ENCODE measurements around the gene PCSK5. TPM values are rescaled to one million over a fixed set of nuclear protein-coding genes. Genes with fewer than 3 reads are reported as not detected.

PCSK5 gene
- total RNA-seq, 1 donor from 2014 or later = 18.3 TPM

DNA sequence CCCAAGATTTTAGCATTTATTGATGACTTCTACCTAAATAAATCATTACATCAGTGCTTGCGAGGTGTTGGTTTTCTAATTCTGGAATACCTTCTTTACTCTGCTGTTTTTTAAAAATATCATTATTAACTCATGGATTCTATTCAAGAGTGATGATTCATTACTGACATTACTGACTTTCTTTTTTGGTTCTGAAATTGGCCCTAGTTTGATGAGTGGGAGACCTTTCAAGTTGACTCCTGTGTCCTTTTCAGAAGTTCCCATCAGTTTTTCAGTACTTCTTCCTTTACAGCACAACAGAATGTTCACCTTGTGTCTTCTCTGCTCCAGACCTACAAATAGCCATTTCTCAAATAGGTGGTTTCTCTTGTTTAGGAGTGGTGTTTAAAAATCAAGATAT, 114.1 kb downstream of the PCSK5 start:
- no peaks in the 10 kb centered on the region for H3K4me1 Mint-ChIP-seq (ENCODE audit: unreplicated experiment)
- H3K27ac Mint-ChIP-seq (ENCODE audit: unreplicated experiment) = no peak overlapping the region
- no peaks in the 10 kb centered on the region for H3K9me3 Mint-ChIP-seq (ENCODE audit: unreplicated experiment)
- H3K36me3 Mint-ChIP-seq (ENCODE audit: unreplicated experiment) = peaks cover 3% of the 10 kb centered on the region
- H3K4me3 Mint-ChIP-seq (ENCODE audit: unreplicated experiment) = no peak overlapping the region
- DNase-seq (ENCODE audit: extremely low spot score, unreplicated experiment) = no peak
- TF ChIP-seq, protein P1, sequence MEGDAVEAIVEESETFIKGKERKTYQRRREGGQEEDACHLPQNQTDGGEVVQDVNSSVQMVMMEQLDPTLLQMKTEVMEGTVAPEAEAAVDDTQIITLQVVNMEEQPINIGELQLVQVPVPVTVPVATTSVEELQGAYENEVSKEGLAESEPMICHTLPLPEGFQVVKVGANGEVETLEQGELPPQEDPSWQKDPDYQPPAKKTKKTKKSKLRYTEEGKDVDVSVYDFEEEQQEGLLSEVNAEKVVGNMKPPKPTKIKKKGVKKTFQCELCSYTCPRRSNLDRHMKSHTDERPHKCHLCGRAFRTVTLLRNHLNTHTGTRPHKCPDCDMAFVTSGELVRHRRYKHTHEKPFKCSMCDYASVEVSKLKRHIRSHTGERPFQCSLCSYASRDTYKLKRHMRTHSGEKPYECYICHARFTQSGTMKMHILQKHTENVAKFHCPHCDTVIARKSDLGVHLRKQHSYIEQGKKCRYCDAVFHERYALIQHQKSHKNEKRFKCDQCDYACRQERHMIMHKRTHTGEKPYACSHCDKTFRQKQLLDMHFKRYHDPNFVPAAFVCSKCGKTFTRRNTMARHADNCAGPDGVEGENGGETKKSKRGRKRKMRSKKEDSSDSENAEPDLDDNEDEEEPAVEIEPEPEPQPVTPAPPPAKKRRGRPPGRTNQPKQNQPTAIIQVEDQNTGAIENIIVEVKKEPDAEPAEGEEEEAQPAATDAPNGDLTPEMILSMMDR (IDR thresholded peaks at IDR 0.05) = no peak
- no peaks in the 10 kb centered on the region for H3K27me3 Mint-ChIP-seq (ENCODE audit: unreplicated experiment)

DNA sequence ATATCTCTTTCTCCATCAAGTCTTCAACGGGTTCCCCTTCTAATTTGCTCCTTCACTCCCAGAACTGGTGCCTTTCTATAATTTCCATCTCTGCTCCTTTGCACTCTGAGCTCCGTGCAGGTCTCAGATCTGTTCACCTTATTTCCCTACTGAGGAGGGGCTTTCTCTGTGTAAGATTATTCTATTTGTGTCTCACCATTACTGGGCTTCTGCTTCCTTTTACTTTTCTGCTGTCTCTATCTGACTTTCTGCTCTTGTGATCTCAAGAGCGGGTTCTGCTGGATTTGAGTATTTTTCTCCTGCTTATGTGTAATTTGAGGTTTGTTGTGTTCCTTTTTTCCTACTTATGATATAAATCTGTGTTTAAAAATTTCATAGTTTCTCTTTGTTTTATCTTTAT, 117.5 kb downstream of the PCSK5 start:
- no peak overlapping the region for H3K4me3 Mint-ChIP-seq (ENCODE audit: unreplicated experiment)
- H3K4me1 Mint-ChIP-seq (ENCODE audit: unreplicated experiment) = peaks cover 15% of the 10 kb centered on the region
- H3K27ac Mint-ChIP-seq (ENCODE audit: unreplicated experiment) = no peak overlapping the region

DNA sequence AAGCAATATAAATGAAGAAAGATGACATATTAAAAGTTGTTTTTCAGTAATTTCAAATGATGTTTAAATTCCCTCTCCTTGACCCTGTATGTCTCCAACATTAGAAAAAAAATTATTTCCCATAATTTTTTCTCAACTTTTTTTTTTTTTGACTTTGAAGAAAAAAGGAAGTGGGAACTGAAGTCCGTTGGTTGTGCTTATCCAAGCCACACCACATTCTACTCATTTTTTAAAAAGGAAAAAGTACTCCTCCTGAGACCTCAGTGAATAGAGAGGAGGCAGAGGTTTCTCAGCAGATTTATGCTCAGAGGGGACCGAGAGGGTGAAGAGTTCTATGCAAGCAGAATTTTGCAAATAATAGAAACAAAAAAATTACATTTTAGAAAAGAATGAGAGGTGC, 123.3 kb downstream of the PCSK5 start:
- Mint-ChIP-seq H3K9me3 (ENCODE audit: unreplicated experiment) (no peaks in the 10 kb centered on the region), H3K27me3 (ENCODE audit: unreplicated experiment) (no peaks in the 10 kb centered on the region), H3K4me1 (ENCODE audit: unreplicated experiment) (peaks cover 15% of the 10 kb centered on the region), H3K4me3 (ENCODE audit: unreplicated experiment) (no peak overlapping the region), H3K27ac (ENCODE audit: unreplicated experiment) (no peak overlapping the region), H3K36me3 (ENCODE audit: unreplicated experiment) (no peaks in the 10 kb centered on the region)
- TF ChIP-seq, protein P1 (IDR thresholded peaks at IDR 0.05) = no peak
- DNase-seq (ENCODE audit: extremely low spot score, unreplicated experiment) = no peak

More for the DNA sequence above, 117.5 kb downstream of the PCSK5 start:
- H3K9me3 Mint-ChIP-seq (ENCODE audit: unreplicated experiment) = no peaks in the 10 kb centered on the region
- TF ChIP-seq, protein P1 (IDR thresholded peaks at IDR 0.05) = no peak
- DNase-seq (ENCODE audit: extremely low spot score, unreplicated experiment) = no peak
- no peaks in the 10 kb centered on the region for H3K27me3 Mint-ChIP-seq (ENCODE audit: unreplicated experiment)
- peaks cover 3% of the 10 kb centered on the region for H3K36me3 Mint-ChIP-seq (ENCODE audit: unreplicated experiment)

DNA sequence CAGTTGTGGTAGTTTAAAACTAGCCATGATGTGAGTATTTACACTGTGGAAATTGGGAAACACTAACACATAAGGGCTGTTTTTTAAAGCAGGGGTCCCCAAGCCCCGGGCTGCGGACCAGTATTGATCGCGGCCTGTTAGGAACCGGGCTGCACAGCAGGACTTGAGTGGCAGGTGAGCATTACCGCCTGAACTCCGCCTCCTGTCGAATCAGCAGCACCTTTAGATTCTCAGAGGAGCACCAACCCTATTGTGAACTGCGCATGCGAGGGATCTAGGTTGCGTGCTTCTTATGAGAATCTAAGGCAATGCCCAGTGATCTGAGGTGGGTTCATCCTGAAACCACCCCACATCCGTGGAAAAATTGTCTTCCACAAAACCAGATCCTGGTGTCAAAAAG, 127.8 kb downstream of the PCSK5 start:
- DNase-seq (ENCODE audit: extremely low spot score, unreplicated experiment) = no peak
- Mint-ChIP-seq H3K4me3 (ENCODE audit: unreplicated experiment) (no peak overlapping the region), H3K9me3 (ENCODE audit: unreplicated experiment) (no peaks in the 10 kb centered on the region), H3K27me3 (ENCODE audit: unreplicated experiment) (no peaks in the 10 kb centered on the region), H3K36me3 (ENCODE audit: unreplicated experiment) (no peaks in the 10 kb centered on the region), H3K27ac (ENCODE audit: unreplicated experiment) (no peak overlapping the region), H3K4me1 (ENCODE audit: unreplicated experiment) (no peaks in the 10 kb centered on the region)
- TF ChIP-seq, protein P1 (IDR thresholded peaks at IDR 0.05) = no peak

DNA sequence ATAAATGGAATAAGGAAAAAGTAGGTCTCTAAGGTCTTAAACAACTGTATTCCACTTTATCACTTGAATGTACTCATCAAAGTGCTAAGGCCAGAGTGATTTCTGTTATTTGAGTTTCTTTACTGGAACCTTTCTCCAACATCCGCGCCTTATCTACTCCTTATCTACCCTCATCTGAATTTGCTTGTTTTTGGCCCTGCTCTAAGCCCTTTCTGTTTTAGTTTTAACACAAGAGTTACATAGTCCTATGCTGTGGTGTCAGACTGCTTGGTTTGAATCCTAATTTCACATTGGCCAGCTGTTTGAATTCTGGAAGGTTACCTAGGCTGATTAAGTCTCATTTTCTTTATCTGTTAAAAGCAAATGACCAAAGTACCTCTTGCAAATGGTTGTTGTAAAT, 128.3 kb downstream of the PCSK5 start:
- H3K27me3 Mint-ChIP-seq (ENCODE audit: unreplicated experiment) = no peaks in the 10 kb centered on the region
- DNase-seq (ENCODE audit: extremely low spot score, unreplicated experiment) = no peak
- no peak overlapping the region for H3K27ac Mint-ChIP-seq (ENCODE audit: unreplicated experiment)

More for the DNA sequence above, 128.3 kb downstream of the PCSK5 start:
- no peaks in the 10 kb centered on the region for H3K9me3 Mint-ChIP-seq (ENCODE audit: unreplicated experiment)
- no peaks in the 10 kb centered on the region for H3K36me3 Mint-ChIP-seq (ENCODE audit: unreplicated experiment)
- TF ChIP-seq, protein P1 (IDR thresholded peaks at IDR 0.05) = no peak
- H3K4me3 Mint-ChIP-seq (ENCODE audit: unreplicated experiment) = no peak overlapping the region
- no peaks in the 10 kb centered on the region for H3K4me1 Mint-ChIP-seq (ENCODE audit: unreplicated experiment)
